BE2C (cell line): ENCODE data around the gene PSMA4.
A peak's percentile ranks its signal among the peaks of the same experiment; 100 is the strongest.
"Not testable (repeated sequence)": the region's sequence is repeated elsewhere in the genome, so short reads cannot be mapped to it uniquely, and the experiment has no call there.

Experiments used
- DNase-seq: peaks from one replicate; pipeline ENCODE4 v3.0.0-alpha.2; 2020
- H3K27me3 ChIP-seq: fragments of 250-450 bp; sonication (Bioruptor Pico); 2 replicates; pipeline ENCODE4 v1.5.1; 2020; ENCODE audit warnings: mild to moderate bottlenecking
- H3K36me3 ChIP-seq: fragments of 250-450 bp; sonication (Bioruptor Pico); 2 replicates; pipeline ENCODE4 v1.5.1; 2020; ENCODE audit warnings: mild to moderate bottlenecking
- H3K4me1 ChIP-seq: fragments of 250-450 bp; sonication (Bioruptor Pico); 2 replicates; pipeline ENCODE4 v1.5.1; 2020
- H3K4me3 ChIP-seq: 2 replicates; pipeline ENCODE4 v1.5.1; 2011; ENCODE audit warnings: low read depth, low read length
- H3K9me3 ChIP-seq: fragments of 250-450 bp; sonication (Bioruptor Pico); 2 replicates; pipeline ENCODE4 v1.5.1; 2020
- CTCF ChIP-seq: IDR thresholded peaks from 2 replicates; pipeline ENCODE4 v1.5.1; 2012; ENCODE audit warnings: mild to moderate bottlenecking, low read depth, low read length

PSMA4 gene

DNA sequence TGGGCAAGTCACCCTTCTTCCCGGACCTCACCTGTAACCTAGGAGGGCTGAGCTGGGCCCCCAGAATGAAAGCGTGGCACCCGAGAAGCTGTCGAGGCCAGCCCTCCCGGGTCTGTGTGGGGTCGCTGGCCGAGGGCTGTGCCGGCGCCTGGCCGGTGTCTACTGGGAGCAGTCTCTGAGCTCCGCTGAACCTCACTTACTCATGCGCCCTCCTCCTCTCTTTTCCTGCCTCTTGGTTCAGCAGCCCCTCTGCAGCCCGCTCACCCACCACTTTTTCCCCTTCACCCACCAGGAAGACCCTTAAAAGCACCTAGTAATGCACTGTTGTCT is 32.4 kb upstream of the PSMA4 start:
- no peak for TF ChIP-seq CTCF
- Histone ChIP-seq H3K36me3 (no peaks in the 10 kb centered on the region), H3K4me3 (peak overlapping the region; percentile 65), H3K9me3 (no peaks in the 10 kb centered on the region), H3K4me1 (peaks cover 3% of the 10 kb centered on the region; the same call in 1 of the 2 replicates), H3K27me3 (peaks cover 10% of the 10 kb centered on the region)
- no peak for DNase-seq

DNA sequence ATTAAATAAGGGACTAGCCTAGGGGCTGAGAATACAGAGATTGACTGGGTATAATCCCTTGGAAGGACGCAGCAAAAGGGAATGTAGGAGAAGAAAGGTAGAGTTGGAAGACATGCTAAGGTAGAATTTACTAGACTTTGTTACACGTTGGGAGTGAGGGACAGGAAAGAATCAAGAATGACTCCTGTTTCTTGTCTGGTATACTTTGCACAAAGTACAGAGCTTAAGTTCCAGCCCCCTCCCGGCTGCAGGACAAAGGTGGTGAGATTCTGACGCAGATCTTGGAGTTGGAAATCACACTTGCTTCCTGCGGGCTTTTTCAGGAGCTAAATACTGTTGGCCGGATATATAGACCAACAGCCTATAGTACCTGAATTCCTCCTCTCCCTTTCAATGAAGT is 32.0 kb upstream of the PSMA4 start:
- peaks cover 3% of the 10 kb centered on the region; the same call in 1 of the 2 replicates for H3K4me1 ChIP-seq
- peaks cover 10% of the 10 kb centered on the region for H3K27me3 ChIP-seq
- DNase-seq: no peak
- peak overlapping the region; percentile 65 for H3K4me3 ChIP-seq
- no peak for TF ChIP-seq CTCF
- no peaks in the 10 kb centered on the region for H3K36me3 ChIP-seq
- no peaks in the 10 kb centered on the region for H3K9me3 ChIP-seq

GRCh38 chr15:78509726-78510312 is 30.4 kb upstream of the PSMA4 start:
- Histone ChIP-seq H3K27me3 (peaks cover 10% of the 10 kb centered on the region), H3K4me1 (peaks cover 3% of the 10 kb centered on the region; the same call in 1 of the 2 replicates), H3K9me3 (no peaks in the 10 kb centered on the region), H3K4me3 (no peak overlapping the region), H3K36me3 (no peaks in the 10 kb centered on the region)
- no peak for DNase-seq
- no peak for TF ChIP-seq CTCF

DNA sequence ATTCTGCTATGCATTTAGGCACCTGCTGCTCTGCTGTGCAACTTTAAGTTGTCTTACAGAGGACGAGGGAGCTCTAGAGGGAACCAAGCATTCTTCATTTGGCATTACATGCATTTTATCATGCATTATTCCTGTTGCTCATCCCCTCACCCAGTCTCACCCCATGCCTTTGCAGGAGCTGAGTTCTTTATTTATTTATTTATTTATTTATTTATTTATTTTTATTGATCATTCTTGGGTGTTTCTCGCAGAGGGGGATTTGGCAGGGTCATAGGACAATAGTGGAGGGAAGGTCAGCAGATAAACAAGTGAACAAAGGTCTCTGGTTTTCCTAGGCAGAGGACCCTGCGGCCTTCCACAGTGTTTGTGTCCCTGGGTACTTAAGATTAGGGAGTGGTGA is 20.2 kb upstream of the PSMA4 start:
- H3K4me3 ChIP-seq, DNase-seq, H3K9me3 ChIP-seq, H3K36me3 ChIP-seq, H3K27me3 ChIP-seq, H3K4me1 ChIP-seq: not testable (repeated sequence)

- no peak overlapping the region for H3K4me3 ChIP-seq
- H3K36me3 ChIP-seq: no peaks in the 10 kb centered on the region
- DNase-seq: no peak
- no peak for TF ChIP-seq CTCF
- H3K4me1 ChIP-seq: no peaks in the 10 kb centered on the region
- H3K9me3 ChIP-seq: no peaks in the 10 kb centered on the region
- H3K27me3 ChIP-seq: no peaks in the 10 kb centered on the region
These were observed 16.0 kb upstream of the PSMA4 start for GRCh38 chr15:78524230-78524629.

DNA sequence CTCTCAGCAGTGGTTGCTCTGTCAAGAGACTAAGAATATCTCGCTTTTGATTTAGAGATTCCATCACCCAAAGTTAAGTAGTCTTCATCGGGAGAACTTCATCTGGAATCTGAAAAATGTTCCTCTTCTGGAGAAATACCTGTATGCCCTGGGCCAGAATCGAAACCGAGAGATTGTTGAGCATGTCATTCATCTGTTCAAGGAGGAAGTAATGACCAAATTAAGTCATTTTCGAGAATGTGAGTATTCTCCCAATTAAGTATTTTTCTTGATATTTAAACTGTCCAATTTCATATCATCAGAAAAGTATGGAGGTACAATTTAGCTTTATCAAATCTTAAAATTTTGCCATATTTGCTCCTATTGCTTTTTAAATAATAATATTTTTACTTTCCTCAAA is 12.9 kb upstream of the PSMA4 start:
- no peak overlapping the region for H3K4me3 ChIP-seq
- TF ChIP-seq CTCF: no peak
- no peak for DNase-seq

GRCh38 chr15:78533331-78533730 is 6.9 kb upstream of the PSMA4 start:
- Histone ChIP-seq H3K9me3 (no peaks in the 10 kb centered on the region), H3K4me3 (no peak overlapping the region), H3K36me3 (no peaks in the 10 kb centered on the region), H3K4me1 (no peaks in the 10 kb centered on the region), H3K27me3 (no peaks in the 10 kb centered on the region)
- DNase-seq: no peak
- no peak for TF ChIP-seq CTCF

More for the DNA sequence above, 12.9 kb upstream of the PSMA4 start:
- H3K4me1 ChIP-seq: no peaks in the 10 kb centered on the region
- no peaks in the 10 kb centered on the region for H3K36me3 ChIP-seq
- no peaks in the 10 kb centered on the region for H3K27me3 ChIP-seq
- H3K9me3 ChIP-seq: no peaks in the 10 kb centered on the region
